SK-N-MC (cell line): ENCODE measurements around the gene ARID1B.

ENCODE experiments used
- DNase-seq: peaks from one replicate; pipeline ENCODE4 v3.0.0-alpha.2; 2011; ENCODE audit warnings: low read depth, low spot score
- H3K27ac ChIP-seq: fragments of 200-600 bp; sonication (generic); 2 replicates; pipeline ENCODE4 v1.5.1; 2016; ENCODE audit warnings: mixed run types
- H3K36me3 ChIP-seq: fragments of 200-600 bp; sonication (generic); 2 replicates; pipeline ENCODE4 v1.6.1; 2017; ENCODE audit warnings: antibody characterized with exemption, low read length, mixed read lengths; ENCODE audit not compliant: insufficient read depth
- H3K4me3 ChIP-seq: fragments of 200-600 bp; sonication (generic); 2 replicates; pipeline ENCODE4 v1.5.1; 2016
- H3K9ac ChIP-seq: fragments of 200-600 bp; sonication (generic); 2 replicates; pipeline ENCODE4 v1.8.0; 2017; ENCODE audit warnings: mixed run types, mixed read lengths; ENCODE audit not compliant: insufficient read length
- H3K9me3 ChIP-seq: fragments of 200-600 bp; sonication (generic); 2 replicates; pipeline ENCODE4 v1.6.1; 2017; ENCODE audit warnings: low read depth, mild to moderate bottlenecking, antibody characterized with exemption, low read length, moderate library complexity, mixed read lengths
- EZH2 ChIP-seq: fragments of 200-600 bp; sonication (generic); IDR thresholded peaks from one replicate; pipeline ENCODE4 v1.6.1; 2017; ENCODE audit warnings: antibody characterized with exemption
- FOXP2 ChIP-seq: optimal IDR thresholded peaks from 2 replicates; pipeline ENCODE3; 2011; ENCODE audit warnings: mild to moderate bottlenecking, moderate library complexity; ENCODE audit not compliant: insufficient read depth; ENCODE audit errors: extremely low read length, control extremely low read depth
- POLR2AphosphoS5 ChIP-seq: IDR thresholded peaks from 2 replicates; pipeline ENCODE4 v1.6.1; 2012; ENCODE audit warnings: mild to moderate bottlenecking, low read depth, low read length, borderline replicate concordance

Gene ARID1B

GRCh38 chr6:156865019-156865629 is 87.9 kb downstream of the ARID1B start:
- Histone ChIP-seq H3K9me3 (no peaks in the 10 kb centered on the region), H3K36me3 (no peaks in the 10 kb centered on the region), H3K4me3 (no peak overlapping the region), H3K27ac (peak overlapping the region; percentile 14; the same call in 1 of the 2 replicates), H3K9ac (no peak overlapping the region)
- no peak for DNase-seq
- TF ChIP-seq POLR2AphosphoS5 (no peak), FOXP2 (no peak), EZH2 (no peak)

- TF ChIP-seq POLR2AphosphoS5 (no peak), EZH2 (no peak), FOXP2 (no peak)
- H3K36me3 ChIP-seq: no peaks in the 10 kb centered on the region
- no peak for DNase-seq
- H3K9me3 ChIP-seq: no peaks in the 10 kb centered on the region
- H3K9ac ChIP-seq: no peak overlapping the region
- peak overlapping the region; percentile 38; the same call in 1 of the 2 replicates for H3K27ac ChIP-seq
- H3K4me3 ChIP-seq: 0 out of 2 replicates have a peak overlapping the region, but pooled peaks have one; percentile 1
Measured at GRCh38 chr6:156866220-156867015, 89.2 kb downstream of the ARID1B start.

GRCh38 chr6:156867121-156867520 is 89.9 kb downstream of the ARID1B start:
- Histone ChIP-seq H3K36me3 (no peaks in the 10 kb centered on the region), H3K4me3 (no peak overlapping the region), H3K9ac (no peak overlapping the region), H3K9me3 (no peaks in the 10 kb centered on the region), H3K27ac (no peak overlapping the region; the same call in 1 of the 2 replicates)
- TF ChIP-seq FOXP2 (no peak), EZH2 (no peak), POLR2AphosphoS5 (no peak)
- no peak for DNase-seq

- Histone ChIP-seq H3K27ac (no peak overlapping the region), H3K36me3 (no peaks in the 10 kb centered on the region), H3K4me3 (no peak overlapping the region), H3K9ac (no peak overlapping the region), H3K9me3 (no peaks in the 10 kb centered on the region)
- DNase-seq: no peak
- TF ChIP-seq FOXP2 (no peak), EZH2 (no peak)
Measured at GRCh38 chr6:156868385-156868784, 91.2 kb downstream of the ARID1B start.

- no peak overlapping the region for H3K4me3 ChIP-seq
- no peaks in the 10 kb centered on the region; the same call in none of the 2 replicates for H3K36me3 ChIP-seq
- DNase-seq: no peak
- H3K9me3 ChIP-seq: no peaks in the 10 kb centered on the region
- H3K27ac ChIP-seq: peak overlapping the region; percentile 14; the same call in 1 of the 2 replicates
- H3K9ac ChIP-seq: no peak overlapping the region
- TF ChIP-seq FOXP2 (no peak), POLR2AphosphoS5 (no peak)
Measured at GRCh38 chr6:156869980-156870398, 92.8 kb downstream of the ARID1B start.

GRCh38 chr6:156870924-156871539 is 93.9 kb downstream of the ARID1B start:
- H3K9me3 ChIP-seq: no peaks in the 10 kb centered on the region
- DNase-seq: no peak
- TF ChIP-seq FOXP2 (no peak), POLR2AphosphoS5 (no peak)
- H3K27ac ChIP-seq: no peak overlapping the region; the same call in 1 of the 2 replicates
- no peak overlapping the region for H3K9ac ChIP-seq
- no peak overlapping the region for H3K4me3 ChIP-seq
- H3K36me3 ChIP-seq: no peaks in the 10 kb centered on the region; the same call in none of the 2 replicates

- no peak for TF ChIP-seq POLR2AphosphoS5
- TF ChIP-seq FOXP2: no peak
- no peak for TF ChIP-seq EZH2
- Histone ChIP-seq H3K4me3 (no peak overlapping the region), H3K9me3 (no peaks in the 10 kb centered on the region), H3K27ac (no peak overlapping the region), H3K9ac (no peak overlapping the region), H3K36me3 (no peaks in the 10 kb centered on the region; the same call in none of the 2 replicates)
- DNase-seq: no peak
Measured at GRCh38 chr6:156872903-156873302, 95.7 kb downstream of the ARID1B start.

- Histone ChIP-seq H3K27ac (no peak overlapping the region), H3K9me3 (no peaks in the 10 kb centered on the region), H3K4me3 (no peak overlapping the region), H3K36me3 (no peaks in the 10 kb centered on the region; the same call in none of the 2 replicates), H3K9ac (no peak overlapping the region)
- TF ChIP-seq FOXP2: no peak
- TF ChIP-seq POLR2AphosphoS5: no peak
- TF ChIP-seq EZH2: no peak
- no peak for DNase-seq
Measured at GRCh38 chr6:156873654-156874380, 96.6 kb downstream of the ARID1B start.
